Activated CD8-positive, alpha-beta memory T cell treated with anti-CD3 and anti-CD28 coated beads, Interleukin-2, amount 50 U/mL, for 4 hours (primary cell): Measurements from ENCODE around the gene MYEF2.

Experiments
- DNase-seq: peaks from one replicate; pipeline ENCODE4 v3.0.0-alpha.2; 2020

Gene MYEF2

DNA sequence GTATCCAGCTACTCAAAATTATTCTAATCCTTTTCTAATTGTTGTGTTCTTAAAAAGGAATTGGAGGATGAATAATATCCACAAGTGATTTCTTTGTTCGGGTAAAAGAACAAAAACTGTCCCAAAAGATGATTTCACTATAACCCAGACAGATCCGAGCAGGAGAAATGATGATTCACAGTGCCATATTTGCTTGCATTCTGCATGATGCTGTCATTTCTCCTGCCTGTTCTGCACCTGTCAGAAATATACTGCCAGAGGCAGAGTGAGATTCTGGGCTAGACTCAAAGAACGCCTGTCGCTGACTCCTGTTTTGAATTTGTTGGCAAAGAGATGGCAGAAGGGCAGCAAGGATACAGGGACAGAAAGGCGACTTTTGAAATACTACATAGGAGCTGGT lies 92.0 kb downstream of the MYEF2 start:
- no peak for DNase-seq

- no peak for DNase-seq
Measured at GRCh38 chr15:48085591-48085930, 92.5 kb downstream of the MYEF2 start.

- no peak for DNase-seq
Measured at GRCh38 chr15:48084759-48085590, 93.1 kb downstream of the MYEF2 start.
